OCI-LY7 (cell line): ENCODE measurements around the gene MVK. TPM values are rescaled to one million over a fixed set of nuclear protein-coding genes. Genes with fewer than 3 reads are reported as not detected.

Experiments used
- BruUV-seq: library from RNA; stranded (reverse); fragments of 400-500 nt; replicated peaks from 2 replicates; lab custom pipeline; 2021; lab: Mats Ljungman, UMichigan
- CTCF ChIA-PET: fragments of 300-600 bp; sonication (Branson Sonifier 250); formaldehyde crosslinking; loops from one replicate; lab custom pipeline; 2022; ENCODE audit warnings: antibody characterized with exemption; ENCODE audit not compliant: unreplicated experiment; lab: Charles Lee
- POLR2A ChIA-PET: fragments of 300-600 bp; sonication (Branson Sonifier 250); formaldehyde crosslinking; loops from one replicate; lab custom pipeline; 2022; ENCODE audit warnings: antibody characterized with exemption; lab: Charles Lee
- DNase-seq: peaks from one replicate; pipeline ENCODE4 v3.0.0-alpha.2; 2015; ENCODE audit warnings: low spot score
- H2AFZ ChIP-seq: fragments of 200-600 bp; sonication (generic), shearing (Covaris generic); 2 replicates; pipeline ENCODE4 v1.6.1; 2014; ENCODE audit warnings: mild to moderate bottlenecking, antibody characterized with exemption, low read length, moderate library complexity
- H3K27ac ChIP-seq: fragments of 200-600 bp; sonication (generic); 2 replicates; pipeline ENCODE4 v1.5.1; 2014; ENCODE audit warnings: mixed run types, low read depth, mild to moderate bottlenecking, moderate library complexity, low read length, inconsistent platforms; ENCODE audit not compliant: poor library complexity, severe bottlenecking
- H3K36me3 ChIP-seq: fragments of 200-600 bp; sonication (generic); 2 replicates; pipeline ENCODE4 v1.6.1; 2014; ENCODE audit warnings: mild to moderate bottlenecking, antibody characterized with exemption, low read length, moderate library complexity, mixed read lengths; ENCODE audit not compliant: insufficient read depth
- H3K4me1 ChIP-seq: fragments of 200-600 bp; sonication (generic); 2 replicates; pipeline ENCODE4 v1.5.1; 2014; ENCODE audit warnings: mild to moderate bottlenecking, low read length; ENCODE audit not compliant: insufficient read depth, poor library complexity, severe bottlenecking
- H3K4me2 ChIP-seq: fragments of 200-600 bp; sonication (generic); 2 replicates; pipeline ENCODE4 v1.6.1; 2014; ENCODE audit warnings: mild to moderate bottlenecking, low read length
- H3K4me3 ChIP-seq: fragments of 200-600 bp; sonication (generic); 2 replicates; pipeline ENCODE4 v1.5.1; 2014; ENCODE audit warnings: mild to moderate bottlenecking, low read depth, low read length; ENCODE audit not compliant: poor library complexity, severe bottlenecking
- H3K79me2 ChIP-seq: fragments of 200-600 bp; sonication (generic); 2 replicates; pipeline ENCODE4 v1.6.1; 2016; ENCODE audit warnings: low read depth, mild to moderate bottlenecking, low read length, moderate library complexity, mixed read lengths; ENCODE audit not compliant: insufficient read depth
- H3K9me2 ChIP-seq: fragments of 200-600 bp; sonication (generic); 2 replicates; pipeline ENCODE4 v1.6.1; 2016; ENCODE audit warnings: mild to moderate bottlenecking, low read length, mixed read lengths; ENCODE audit not compliant: insufficient read depth
- H3K9me3 ChIP-seq: fragments of 200-600 bp; sonication (generic); 2 replicates; pipeline ENCODE4 v1.6.1; 2014; ENCODE audit warnings: mild to moderate bottlenecking, mixed run types, low read length, mixed read lengths
- H4K20me1 ChIP-seq: fragments of 200-600 bp; sonication (generic); 2 replicates; pipeline ENCODE4 v1.6.1; 2014; ENCODE audit warnings: mild to moderate bottlenecking, antibody characterized with exemption, low read length, moderate library complexity, mixed read lengths; ENCODE audit not compliant: insufficient read depth
- EZH2phosphoT487 ChIP-seq: fragments of 200-600 bp; sonication (generic); IDR thresholded peaks from 2 replicates; pipeline ENCODE4 v1.6.1; 2018; ENCODE audit warnings: low read depth, borderline replicate concordance, mild to moderate bottlenecking, mixed run types, antibody characterized with exemption, low read length, moderate library complexity, mixed read lengths
- intact Hi-C: fragments of 100-400 bp; cut with micrococcal nuclease; formaldehyde crosslinking; loops from one replicate; pipeline ENCODE4 v1.10.0; 2022; ENCODE audit not compliant: unreplicated experiment
- total RNA-seq, 2 experiments: library from RNA; depleted of rRNA in 1 of 2; stranded (reverse); fragments of >200 nt in 1 of 2; shearing (Covaris generic) in 1 of 2; gene quantifications; 2 replicates each; pipeline ENCODE4 v1.2.3, GENCODE V29; 2014 to 2022
- TF ChIP-seq, protein P1 (sequence below): fragments of 200-600 bp; sonication (generic); conservative IDR thresholded peaks from 2 replicates; pipeline ENCODE4 v1.5.1; 2014; ENCODE audit warnings: mild to moderate bottlenecking, antibody characterized with exemption, low read length, moderate library complexity, mixed read lengths

The MVK gene
- total RNA-seq, 2 experiments from 2014 or later, result 27.0 to 47.4 TPM

DNA sequence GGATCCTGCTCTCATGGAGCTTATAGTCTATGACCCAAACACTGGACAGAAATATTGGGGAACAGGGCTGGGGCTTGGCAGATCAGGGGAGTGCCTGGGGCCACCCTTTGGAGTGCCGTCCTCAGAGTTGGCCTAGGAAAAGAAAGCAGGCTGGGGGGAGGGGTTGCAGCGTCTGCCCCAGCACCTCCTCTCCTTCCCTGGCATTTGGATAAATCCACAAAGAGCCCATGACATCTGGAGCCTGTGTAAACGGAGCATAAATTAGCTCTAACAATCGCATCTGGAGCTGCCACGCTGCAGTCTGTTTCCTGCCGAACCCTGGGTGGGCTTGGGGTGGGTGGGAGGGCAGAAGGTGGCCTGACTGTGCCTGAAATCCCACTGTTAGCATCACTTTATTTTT lies 63.8 kb downstream of the MVK start:
- Histone ChIP-seq H3K9me3 (no peaks in the 10 kb centered on the region), H3K4me2 (no peak overlapping the region), H3K36me3 (no peaks in the 10 kb centered on the region), H3K79me2 (no peaks in the 10 kb centered on the region), H3K9me2 (no peaks in the 10 kb centered on the region), H2AFZ (no peak overlapping the region), H3K27ac (no peak overlapping the region), H3K4me3 (no peak overlapping the region), H4K20me1 (no peaks in the 10 kb centered on the region), H3K4me1 (no peaks in the 10 kb centered on the region)
- CTCF ChIA-PET, result no interaction called here
- POLR2A ChIA-PET, result no interaction called here
- DNase-seq, result no peak
- TF ChIP-seq, protein P1, sequence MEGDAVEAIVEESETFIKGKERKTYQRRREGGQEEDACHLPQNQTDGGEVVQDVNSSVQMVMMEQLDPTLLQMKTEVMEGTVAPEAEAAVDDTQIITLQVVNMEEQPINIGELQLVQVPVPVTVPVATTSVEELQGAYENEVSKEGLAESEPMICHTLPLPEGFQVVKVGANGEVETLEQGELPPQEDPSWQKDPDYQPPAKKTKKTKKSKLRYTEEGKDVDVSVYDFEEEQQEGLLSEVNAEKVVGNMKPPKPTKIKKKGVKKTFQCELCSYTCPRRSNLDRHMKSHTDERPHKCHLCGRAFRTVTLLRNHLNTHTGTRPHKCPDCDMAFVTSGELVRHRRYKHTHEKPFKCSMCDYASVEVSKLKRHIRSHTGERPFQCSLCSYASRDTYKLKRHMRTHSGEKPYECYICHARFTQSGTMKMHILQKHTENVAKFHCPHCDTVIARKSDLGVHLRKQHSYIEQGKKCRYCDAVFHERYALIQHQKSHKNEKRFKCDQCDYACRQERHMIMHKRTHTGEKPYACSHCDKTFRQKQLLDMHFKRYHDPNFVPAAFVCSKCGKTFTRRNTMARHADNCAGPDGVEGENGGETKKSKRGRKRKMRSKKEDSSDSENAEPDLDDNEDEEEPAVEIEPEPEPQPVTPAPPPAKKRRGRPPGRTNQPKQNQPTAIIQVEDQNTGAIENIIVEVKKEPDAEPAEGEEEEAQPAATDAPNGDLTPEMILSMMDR, result no peak
- TF ChIP-seq EZH2phosphoT487, result no peak
- BruUV-seq, result no TSS peak
- intact Hi-C loops, result no loop called here

DNA sequence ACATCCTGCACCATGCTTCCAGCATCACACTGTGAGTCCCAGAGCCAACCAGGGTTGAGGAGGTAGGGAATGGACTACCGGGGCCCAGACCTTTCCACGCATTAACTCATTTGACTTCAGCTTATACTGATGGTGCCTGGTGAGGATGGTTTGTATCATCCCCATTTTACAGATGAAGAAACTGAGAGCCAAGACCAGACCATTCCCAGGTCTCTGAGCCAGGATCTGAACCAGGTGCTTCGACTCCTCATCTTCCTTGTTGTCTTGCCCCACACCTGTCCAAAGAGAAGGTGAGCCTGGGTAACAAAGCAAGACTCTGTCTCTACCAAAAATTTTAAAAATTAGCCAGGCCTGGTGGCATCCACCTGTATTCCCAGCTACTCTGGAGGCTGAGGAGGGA lies 64.4 kb downstream of the MVK start:
- Histone ChIP-seq H3K4me3 (no peak overlapping the region), H2AFZ (no peak overlapping the region), H3K79me2 (no peaks in the 10 kb centered on the region), H3K27ac (no peak overlapping the region), H3K4me2 (no peak overlapping the region), H3K4me1 (no peaks in the 10 kb centered on the region), H3K36me3 (no peaks in the 10 kb centered on the region), H3K9me3 (no peaks in the 10 kb centered on the region), H3K9me2 (no peaks in the 10 kb centered on the region), H4K20me1 (no peaks in the 10 kb centered on the region)
- no TSS peak for BruUV-seq
- no peak for DNase-seq
- TF ChIP-seq EZH2phosphoT487, result no peak
- TF ChIP-seq, protein P1, result no peak
- ChIA-PET CTCF (no interaction called here), POLR2A (no interaction called here)
- intact Hi-C loops, result no loop called here

- Histone ChIP-seq H3K4me1 (no peaks in the 10 kb centered on the region), H4K20me1 (no peaks in the 10 kb centered on the region), H3K9me3 (no peaks in the 10 kb centered on the region), H3K9me2 (no peaks in the 10 kb centered on the region), H3K36me3 (no peaks in the 10 kb centered on the region), H3K79me2 (no peaks in the 10 kb centered on the region), H3K27ac (no peak overlapping the region), H2AFZ (no peak overlapping the region), H3K4me2 (no peak overlapping the region), H3K4me3 (no peak overlapping the region)
- intact Hi-C loops, result no loop called here
- DNase-seq, result no peak
- TF ChIP-seq, protein P1, result no peak
- TF ChIP-seq EZH2phosphoT487, result no peak
- BruUV-seq, result no TSS peak
- ChIA-PET CTCF (no interaction called here), POLR2A (no interaction called here)
These were observed 65.1 kb downstream of the MVK start for GRCh38 chr12:109638735-109639134.
